CD4-positive, alpha-beta T cell treated with Interleukin-4 for 1 hour (primary cell): ENCODE results near the gene CRACR2B.

Experiments
- DNase-seq, 2 donors: peaks; one replicate each; pipeline ENCODE4 v3.0.0-alpha.2; 2020 to 2022

The CRACR2B gene

DNA sequence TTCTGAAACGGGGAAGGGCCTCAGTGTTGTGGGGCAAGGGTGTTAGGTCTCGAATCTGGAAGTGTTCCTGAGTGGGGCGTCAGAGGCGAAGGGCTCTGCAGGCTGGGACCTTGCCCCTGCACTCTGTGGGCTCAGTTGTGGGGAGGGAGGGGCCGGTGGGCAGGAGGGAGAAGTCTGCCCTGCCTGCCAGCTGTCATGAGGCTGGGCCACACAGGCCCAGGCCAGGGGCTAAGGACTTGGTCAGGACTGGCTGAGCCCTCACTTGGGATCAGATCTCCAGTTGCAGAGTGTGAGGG, at the start of gene CRACR2B:
Gene CRACR2B, plus strand, starts transcription at position 23 of the 296 bp plus-strand sequence. CDS start 689 bp downstream, outside the sequence.
- no peak for DNase-seq

DNA sequence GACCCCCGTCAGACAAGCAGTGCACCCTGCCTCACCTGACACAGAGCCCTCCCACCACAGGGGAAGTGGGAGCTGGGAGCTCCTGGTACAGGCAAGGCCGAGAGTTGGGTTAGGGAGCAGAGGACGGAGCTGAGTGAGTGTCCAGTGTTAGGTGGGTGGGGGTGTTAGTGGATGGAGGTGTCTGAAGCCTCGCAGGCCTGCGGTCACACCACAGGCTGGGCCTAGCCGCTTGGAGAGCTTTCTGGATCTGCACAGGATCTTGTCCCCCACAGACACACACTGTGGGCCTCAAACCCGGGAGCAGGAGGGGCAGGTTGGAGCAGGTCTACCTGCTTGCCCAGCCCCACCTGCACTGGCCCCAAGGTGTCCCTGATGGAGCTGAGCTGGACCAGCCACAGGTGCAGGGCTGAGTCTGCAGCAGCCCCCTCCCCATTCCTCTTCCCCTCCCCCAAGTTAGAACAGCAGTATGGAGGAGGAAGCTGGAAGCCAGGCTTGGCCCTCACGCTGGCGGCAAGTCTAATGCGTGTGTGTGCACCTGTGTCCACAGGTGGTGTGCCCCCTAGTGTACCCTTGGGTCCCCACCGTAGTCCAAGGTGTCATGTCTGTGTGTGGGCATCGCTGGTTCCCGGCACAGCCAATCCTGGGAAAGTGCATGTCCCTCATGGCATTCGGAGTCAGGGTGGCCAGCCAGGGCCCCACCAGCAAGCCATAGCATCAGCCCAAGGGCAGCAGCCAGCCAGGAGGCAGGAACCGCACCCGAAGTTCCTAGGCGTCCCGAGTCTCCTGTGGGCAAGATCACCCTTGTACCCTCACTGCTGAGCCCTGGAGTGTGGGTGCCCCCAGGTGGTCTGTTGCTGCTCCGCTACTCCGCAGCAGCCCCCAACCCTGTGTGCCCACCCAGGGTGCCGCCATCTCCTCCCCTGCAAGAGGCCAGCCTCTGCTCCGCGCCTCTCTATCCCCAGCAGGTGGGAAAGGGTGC, 48.5 kb upstream of the CRACR2B start:
- DNase-seq = no peak

DNA sequence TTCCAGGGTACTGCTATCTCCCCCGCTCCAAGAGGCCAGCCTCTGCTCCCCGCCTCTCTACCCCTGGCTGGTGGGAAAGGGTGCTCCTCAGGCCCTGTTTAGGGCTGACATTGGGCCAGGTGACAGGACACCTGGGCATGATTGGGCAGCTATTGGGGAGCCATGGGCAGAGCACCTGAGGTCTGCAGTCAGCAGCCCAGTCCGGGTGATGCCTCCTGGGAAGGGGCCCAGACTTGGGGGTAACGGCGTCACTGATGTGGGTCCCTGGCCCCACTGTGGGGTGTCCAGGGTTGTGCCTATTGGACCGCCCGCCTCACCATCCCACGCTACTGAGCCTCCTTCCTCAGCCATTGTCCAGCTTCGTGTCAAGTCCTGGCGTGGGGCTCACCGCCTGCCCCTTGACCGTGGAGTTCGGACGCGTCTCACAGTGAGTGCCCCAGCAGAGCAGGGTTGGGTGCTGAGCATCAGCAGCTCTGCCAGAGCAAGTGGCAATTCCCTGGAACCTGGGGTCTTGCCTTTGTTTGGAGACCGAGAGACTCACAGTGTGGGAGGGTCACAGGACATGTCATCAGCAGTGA, 47.7 kb upstream of the CRACR2B start:
- DNase-seq = no peak

DNA sequence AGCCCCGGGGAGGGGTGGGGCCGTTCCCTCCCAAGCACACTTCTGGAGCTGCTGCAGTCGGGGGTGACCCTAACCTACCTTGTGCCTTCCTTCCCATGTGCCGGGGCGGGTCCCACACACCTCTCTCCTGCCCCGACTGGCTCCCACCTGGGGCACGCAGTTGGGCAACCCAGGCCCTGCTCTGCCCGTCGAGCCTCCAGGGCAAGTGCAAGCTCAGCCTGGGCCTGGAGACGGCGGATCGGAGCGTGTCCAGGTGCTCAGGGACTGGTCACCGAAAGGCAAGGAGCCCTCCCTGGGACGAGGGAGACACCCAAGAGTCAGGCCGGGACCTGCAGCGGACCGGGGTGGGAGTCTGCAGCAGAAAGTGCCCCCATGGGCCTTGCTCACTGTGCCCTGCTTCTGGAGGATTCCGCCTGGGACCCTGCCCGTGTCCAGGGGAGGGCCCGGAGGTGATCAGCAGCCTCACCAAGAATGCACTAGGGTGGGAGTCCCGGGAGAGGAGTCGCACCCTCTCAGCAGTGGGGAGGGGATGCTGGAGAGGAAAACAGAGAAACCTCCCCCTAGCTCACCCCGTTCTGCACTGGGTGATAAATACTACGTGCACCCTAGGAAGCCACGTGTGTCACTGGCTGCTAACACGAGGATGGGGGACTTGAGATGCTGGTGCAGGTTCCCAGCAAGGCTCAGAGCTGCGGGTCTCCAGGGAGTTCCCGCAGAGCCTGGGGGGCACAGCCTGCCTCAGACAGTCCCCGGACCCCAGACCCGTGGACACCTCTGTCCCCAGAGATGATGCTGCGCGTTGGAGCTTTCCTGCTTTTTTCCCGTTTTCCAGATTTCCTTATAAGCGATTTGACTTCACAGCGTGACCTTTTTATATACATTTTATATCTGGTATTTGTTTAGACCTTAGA, 45.2 kb upstream of the CRACR2B start:
- DNase-seq = no peak

- DNase-seq = no peak
Observed at GRCh38 chr11:783581-784015, 44.1 kb upstream of the CRACR2B start.

GRCh38 chr11:786235-787083, 41.3 kb upstream of the CRACR2B start:
- no peak for DNase-seq

GRCh38 chr11:787084-787675, 40.5 kb upstream of the CRACR2B start:
- no peak for DNase-seq

GRCh38 chr11:788009-788640, 39.6 kb upstream of the CRACR2B start:
- no peak for DNase-seq

DNA sequence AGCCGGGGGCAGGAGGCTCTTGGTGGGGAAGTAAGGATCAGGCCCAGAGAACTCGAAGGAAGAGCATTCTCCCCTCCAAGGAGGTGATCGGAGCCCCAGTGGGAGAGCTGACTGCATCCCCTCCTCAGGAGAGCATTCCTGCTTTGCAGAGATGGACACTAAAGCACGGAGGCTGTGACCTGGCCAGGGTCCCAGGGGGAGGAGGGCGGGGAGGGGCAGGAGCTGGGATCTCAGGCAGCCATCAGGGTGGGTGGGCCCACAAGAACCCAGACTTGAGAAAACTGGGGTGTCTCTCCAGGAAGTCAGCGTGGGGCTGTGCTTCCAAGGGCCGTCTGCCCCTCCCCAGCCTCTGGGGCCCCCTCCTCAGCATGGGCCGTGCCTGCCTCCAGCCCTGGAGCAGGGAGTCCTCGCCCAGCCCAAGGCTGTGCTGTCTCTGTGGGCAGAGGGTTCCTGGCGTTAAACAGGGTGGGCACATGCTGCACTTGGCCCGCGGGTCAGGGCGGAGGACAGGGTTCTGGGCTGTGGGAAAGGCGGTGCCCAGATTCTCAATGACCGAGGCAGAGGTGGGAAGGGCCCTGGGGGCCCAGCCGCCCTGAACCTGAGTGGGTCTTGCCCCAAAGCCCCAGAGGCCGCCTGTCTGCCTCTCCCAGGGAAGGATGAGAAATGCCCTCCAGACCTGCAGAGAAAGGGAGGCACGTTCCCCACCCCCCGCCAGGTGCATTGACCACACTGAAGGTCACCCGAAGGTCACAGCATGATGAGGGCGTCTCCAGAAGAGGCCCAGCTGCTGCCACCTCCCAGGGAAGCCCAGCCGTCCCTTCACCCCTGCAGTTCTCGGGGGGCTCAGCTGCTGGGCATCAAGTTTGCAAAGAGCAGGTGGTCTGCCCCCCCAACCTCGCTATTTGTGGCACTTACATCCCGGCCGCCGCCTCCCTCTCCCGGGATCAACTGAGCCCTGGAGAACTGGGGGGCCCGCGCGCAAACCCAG, 38.5 kb upstream of the CRACR2B start:
- DNase-seq = no peak

GRCh38 chr11:789943-790342, 37.8 kb upstream of the CRACR2B start, which contains the start of gene CEND1:
Gene CEND1 (minus strand): TSS chr11:790090. CDS start chr11:788576, 1,514 bp downstream.
- peak in 1 of 2 donors; percentile 45 for DNase-seq

DNA sequence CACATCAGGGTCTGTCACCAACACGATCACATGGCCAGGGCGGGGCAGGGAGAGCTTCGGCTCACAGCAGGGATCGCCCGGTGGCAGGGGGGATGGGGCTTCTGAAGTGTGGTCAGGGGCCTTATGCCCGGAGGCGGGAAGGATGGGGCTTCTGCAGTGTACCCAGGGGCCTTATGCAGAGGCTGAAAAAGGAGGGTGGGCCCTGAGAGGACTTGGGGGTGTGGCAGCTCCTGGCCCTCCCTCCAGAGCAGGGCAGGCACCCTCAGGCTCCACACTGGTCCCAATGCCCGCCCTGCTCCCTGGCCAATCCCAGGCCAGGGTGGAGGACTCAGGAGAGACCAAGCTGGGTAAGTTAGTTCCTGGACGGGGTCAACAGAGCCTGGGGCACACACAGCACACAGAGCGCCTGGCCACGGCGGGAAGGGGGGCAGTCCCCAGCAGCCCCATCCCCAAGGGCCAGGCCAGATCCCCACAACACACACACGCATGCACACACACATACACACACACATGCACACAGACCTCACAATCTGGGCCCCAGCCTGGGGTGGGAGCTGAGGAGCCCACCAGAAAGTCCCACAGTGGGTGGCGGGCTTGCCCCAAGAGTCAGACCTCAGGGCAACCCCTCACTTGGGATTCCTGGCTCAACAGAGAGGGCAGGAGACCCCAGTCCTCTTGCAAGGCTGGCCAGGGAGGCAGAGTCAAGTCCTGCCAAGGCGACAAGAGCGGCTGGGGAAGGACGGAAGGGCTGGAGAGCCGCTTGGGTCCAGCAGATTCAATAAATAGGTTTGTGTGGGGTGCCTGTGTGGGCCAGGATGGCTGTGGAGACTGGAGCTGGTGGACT, 36.8 kb upstream of the CRACR2B start:
- DNase-seq = no peak

- DNase-seq = no peak
Observed at GRCh38 chr11:791658-792534, 35.8 kb upstream of the CRACR2B start.

DNA sequence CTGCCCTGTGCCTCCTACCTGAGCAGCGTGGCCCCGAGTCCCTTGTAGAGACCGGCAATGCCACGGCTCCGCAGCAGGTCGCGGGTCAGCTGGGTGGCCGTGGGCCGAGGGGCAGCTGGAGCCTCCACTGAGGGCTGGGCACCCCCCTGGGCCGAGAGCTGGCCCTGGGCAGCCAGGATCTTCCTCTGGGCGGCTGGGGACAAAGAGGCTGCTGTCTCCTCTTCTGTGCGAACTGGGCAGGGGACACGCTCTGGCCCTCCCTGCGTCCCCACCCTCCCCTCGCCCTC, 35.2 kb upstream of the CRACR2B start:
- no peak for DNase-seq

DNA sequence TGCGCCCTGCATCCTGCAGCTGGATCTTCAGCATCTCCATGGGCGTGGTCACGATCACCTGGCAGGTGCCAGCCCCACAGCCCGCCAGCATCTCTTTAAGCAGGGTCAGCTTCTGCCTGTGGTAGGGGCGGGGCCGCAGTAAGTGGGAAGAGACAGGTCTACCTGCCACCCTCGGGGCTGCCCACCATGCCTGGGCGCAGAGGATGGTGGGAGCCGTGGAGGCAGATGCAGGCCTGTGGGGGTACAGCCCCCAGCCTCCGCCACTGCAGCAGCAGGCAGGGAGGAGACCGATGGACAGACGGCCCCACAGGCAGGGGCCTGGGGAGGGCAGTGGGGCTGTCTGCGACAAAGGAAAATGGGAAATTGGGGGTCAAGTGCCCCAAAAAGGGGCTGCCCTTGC, 34.8 kb upstream of the CRACR2B start:
- no peak for DNase-seq

DNA sequence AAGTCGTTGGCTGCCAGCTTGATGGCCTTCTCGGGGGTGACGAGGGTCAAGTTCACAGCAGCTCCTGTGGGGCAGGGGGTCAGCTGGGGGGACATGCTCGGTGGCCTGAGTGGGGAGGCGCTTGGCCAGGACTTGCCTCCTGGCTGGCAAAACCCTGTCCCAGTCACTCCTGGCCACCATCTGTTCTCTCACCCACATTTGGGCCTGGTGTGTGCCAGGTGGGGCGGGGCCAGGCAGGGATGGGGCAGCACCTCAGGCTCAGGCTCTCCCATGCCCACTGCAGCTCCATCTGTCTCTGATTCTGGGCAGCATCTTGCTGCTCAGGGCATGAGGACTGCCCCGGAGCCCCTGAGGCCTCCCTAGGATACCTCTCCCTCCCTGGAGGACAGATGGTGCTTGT, 34.2 kb upstream of the CRACR2B start:
- DNase-seq = no peak

GRCh38 chr11:794013-794765, 33.5 kb upstream of the CRACR2B start:
- DNase-seq = no peak
